Activated CD4-positive, alpha-beta T cell treated with anti-CD3 and anti-CD28 coated beads for 24 hours (primary cell): Measurements from ENCODE around the gene ROR2.

Experiments
- DNase-seq, 2 donors: peaks; one replicate each; pipeline ENCODE4 v3.0.0-alpha.2; 2020; ENCODE audit warnings: low read depth in 2 of 2

Gene ROR2

GRCh38 chr9:91879231-91879630, 70.8 kb downstream of the ROR2 start:
- DNase-seq: no peak

- DNase-seq: no peak
Observed at GRCh38 chr9:91873637-91874051, 76.4 kb downstream of the ROR2 start.

- no peak for DNase-seq
Observed at GRCh38 chr9:91868732-91869391, 81.2 kb downstream of the ROR2 start.

- DNase-seq: no peak
Observed at GRCh38 chr9:91867740-91868139, 82.3 kb downstream of the ROR2 start.

GRCh38 chr9:91865041-91865440, 85.0 kb downstream of the ROR2 start:
- DNase-seq: no peak

GRCh38 chr9:91864380-91864779, 85.6 kb downstream of the ROR2 start:
- no peak for DNase-seq

GRCh38 chr9:91863469-91863868, 86.6 kb downstream of the ROR2 start:
- no peak for DNase-seq

- no peak for DNase-seq
Observed at GRCh38 chr9:91858213-91859030, 91.6 kb downstream of the ROR2 start.

- DNase-seq: no peak
Observed at GRCh38 chr9:91857291-91858212, 92.5 kb downstream of the ROR2 start.

- DNase-seq: no peak
Observed at GRCh38 chr9:91856419-91856818, 93.6 kb downstream of the ROR2 start.

GRCh38 chr9:91855196-91855595, 94.8 kb downstream of the ROR2 start:
- DNase-seq: no peak

GRCh38 chr9:91852801-91853347, 97.2 kb downstream of the ROR2 start:
- no peak for DNase-seq

GRCh38 chr9:91849694-91850093, 100.3 kb downstream of the ROR2 start:
- DNase-seq: no peak

- no peak for DNase-seq
Observed at GRCh38 chr9:91848146-91848545, 101.9 kb downstream of the ROR2 start.

- DNase-seq: no peak
Observed at GRCh38 chr9:91847581-91848091, 102.4 kb downstream of the ROR2 start.

GRCh38 chr9:91845879-91846278, 104.1 kb downstream of the ROR2 start:
- no peak for DNase-seq

GRCh38 chr9:91844701-91845291, 105.2 kb downstream of the ROR2 start:
- DNase-seq: no peak

- DNase-seq: no peak
Observed at GRCh38 chr9:91844190-91844589, 105.8 kb downstream of the ROR2 start.

GRCh38 chr9:91843623-91844148, 106.3 kb downstream of the ROR2 start:
- DNase-seq: no peak

GRCh38 chr9:91843093-91843492, 106.9 kb downstream of the ROR2 start:
- no peak for DNase-seq
